ENCODE results near the gene KBTBD4. TPM values are rescaled to one million over a fixed set of nuclear protein-coding genes. Genes with fewer than 3 reads are reported as not detected.
A peak's percentile ranks its signal among the peaks of the same experiment; 100 is the strongest.

KBTBD4 gene
- total RNA-seq, result 10 to 100 TPM in 1 of 2 donors, 1 to 10 TPM in 1; 9.5 to 12.3 TPM
- long read RNA-seq, donor 1, transcript KBTBD4-202 (4 exons, 2,372 nt), result major isoform, 13 of 17 reads
- long read RNA-seq, donor 1, partial matches to known transcripts, result 0 of 17 reads
- long read RNA-seq, donor 1, other reads (novel, unspliced or antisense), result 3 of 17 reads
- long read RNA-seq, donor 2, transcript KBTBD4-209 (3 exons, 3,079 nt), result minor isoform, 7 of 72 reads
- long read RNA-seq, donor 2, transcript KBTBD4-202 (4 exons, 2,372 nt), result major isoform, 59 of 72 reads
- long read RNA-seq, donor 2, partial matches to known transcripts, result 0 of 72 reads
- long read RNA-seq, donor 2, other reads (novel, unspliced or antisense), result 6 of 72 reads

DNA sequence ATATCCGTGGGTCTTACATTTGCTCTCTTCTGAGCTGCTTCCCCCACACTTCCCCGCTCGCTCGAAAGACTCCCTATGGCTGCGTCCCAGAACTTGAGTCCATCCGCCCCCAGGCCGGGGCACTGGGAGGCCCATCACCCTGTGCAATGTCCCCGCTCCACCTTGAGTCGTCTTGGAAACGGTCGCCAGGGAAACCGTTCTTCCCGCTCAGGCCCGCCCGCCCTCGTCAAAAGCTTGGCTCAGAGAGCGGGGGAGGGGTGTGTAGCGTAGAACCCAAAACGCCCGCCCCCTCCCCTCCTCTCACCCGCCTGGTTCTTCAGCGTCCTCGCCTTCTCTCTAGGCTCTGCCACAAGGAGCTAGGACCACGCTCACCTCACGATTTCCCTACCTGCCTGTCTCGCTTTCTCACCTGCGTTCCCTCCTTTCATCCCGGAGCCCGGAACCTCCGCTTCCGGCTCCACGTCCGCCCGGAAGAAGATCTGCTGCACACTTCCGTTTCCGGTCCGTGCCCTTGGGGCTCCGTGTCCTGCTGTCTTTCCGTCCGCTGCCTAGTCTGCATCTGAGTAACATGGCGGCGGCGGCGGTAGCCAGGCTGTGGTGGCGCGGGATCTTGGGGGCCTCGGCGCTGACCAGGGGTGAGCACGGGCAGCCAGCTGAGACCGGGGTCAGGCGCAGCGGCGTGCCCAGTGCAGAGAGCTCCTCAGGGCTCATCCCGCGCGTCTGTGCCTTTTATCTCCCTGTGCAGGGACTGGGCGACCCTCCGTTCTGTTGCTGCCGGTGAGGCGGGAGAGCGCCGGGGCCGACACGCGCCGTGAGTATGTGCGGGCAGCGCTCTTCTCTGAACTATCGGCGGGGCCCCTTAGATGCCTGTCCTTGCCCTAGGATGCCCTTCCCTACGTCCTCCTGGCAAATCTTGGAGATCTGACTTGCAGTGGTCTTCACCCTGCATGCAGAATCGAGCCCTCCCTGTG lies at the start of gene KBTBD4, which contains the start of gene NDUFS3:
KBTBD4 (minus strand) TSS at position 447 of the 971 bp plus-strand sequence; CDS start at position 428, 19 bp downstream.
NDUFS3 (plus strand) TSS at position 551 of the 971 bp plus-strand sequence; CDS start at position 569, 18 bp downstream.
- intact Hi-C loops (cut with DNase I), result no loop called here

GRCh38 chr11:47628026-47628425 lies 49.3 kb upstream of the KBTBD4 start:
- intact Hi-C loops (cut with DNase I), result no loop called here
- DNase-seq (ENCODE audit: low spot score), result no peak

More for the DNA sequence above, at the start of gene KBTBD4, which contains the start of gene NDUFS3:
- peak; percentile 96 for DNase-seq (ENCODE audit: low spot score)

DNA sequence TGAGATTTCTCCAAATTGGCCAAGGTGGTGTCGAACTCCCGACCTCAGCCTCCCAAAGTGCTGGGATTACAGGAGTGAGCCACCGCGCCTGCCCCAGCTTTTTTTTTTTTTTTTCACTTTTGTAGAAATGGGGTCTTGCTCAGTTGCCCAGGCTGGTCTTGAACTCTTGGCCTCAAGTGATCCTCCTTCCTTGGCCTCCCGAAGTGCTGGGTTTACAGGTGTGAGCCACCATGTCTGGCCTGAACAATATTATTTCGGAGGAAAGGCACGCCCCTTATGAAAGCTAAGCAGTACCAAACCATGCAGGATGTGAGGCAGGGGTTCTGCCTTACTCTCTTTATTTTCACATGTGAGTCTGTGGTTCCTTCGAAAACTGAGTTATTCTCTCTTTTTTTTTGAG lies 47.5 kb upstream of the KBTBD4 start:
- DNase-seq (ENCODE audit: low spot score), result no peak
- intact Hi-C loops (cut with DNase I), result no loop called here

- no peak for DNase-seq (ENCODE audit: low spot score)
Observed at GRCh38 chr11:47620836-47621378, 42.1 kb upstream of the KBTBD4 start.

GRCh38 chr11:47617417-47617809 lies 38.6 kb upstream of the KBTBD4 start:
- no peak for DNase-seq (ENCODE audit: low spot score)
- intact Hi-C loops (cut with DNase I), result no loop called here

More at GRCh38 chr11:47620836-47621378, 42.1 kb upstream of the KBTBD4 start:
- intact Hi-C loops (cut with DNase I), result no loop called here

GRCh38 chr11:47616726-47617416 lies 38.1 kb upstream of the KBTBD4 start:
- DNase-seq (ENCODE audit: low spot score), result no peak
- intact Hi-C loops (cut with DNase I), result no loop called here

GRCh38 chr11:47615249-47615648 lies 36.5 kb upstream of the KBTBD4 start:
- DNase-seq (ENCODE audit: low spot score), result no peak
- intact Hi-C loops (cut with DNase I), result no loop called here

DNA sequence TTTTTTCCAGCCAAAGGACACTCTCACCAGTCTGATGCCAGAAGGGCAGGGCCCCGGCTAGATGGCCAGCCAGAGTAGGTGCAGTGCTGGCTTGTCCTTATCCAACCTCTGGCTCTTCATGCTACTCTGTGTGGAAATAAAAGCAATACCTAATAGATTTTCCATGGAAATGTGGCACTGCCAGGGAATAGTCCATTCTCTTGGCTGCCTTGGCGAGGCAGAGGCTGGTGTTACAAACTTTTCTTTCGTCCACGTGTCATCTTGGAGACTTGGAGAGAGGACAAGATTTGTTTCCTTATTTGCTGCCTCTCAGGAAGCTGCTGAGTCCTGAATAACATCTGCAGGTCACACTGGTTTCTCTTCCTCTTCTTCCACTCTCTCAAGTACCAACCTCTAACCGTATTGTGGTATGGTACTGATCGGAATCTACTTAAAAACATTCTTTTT lies 32.6 kb upstream of the KBTBD4 start:
- DNase-seq (ENCODE audit: low spot score), result peak; percentile 53
- intact Hi-C loops (cut with DNase I), result no loop called here

DNA sequence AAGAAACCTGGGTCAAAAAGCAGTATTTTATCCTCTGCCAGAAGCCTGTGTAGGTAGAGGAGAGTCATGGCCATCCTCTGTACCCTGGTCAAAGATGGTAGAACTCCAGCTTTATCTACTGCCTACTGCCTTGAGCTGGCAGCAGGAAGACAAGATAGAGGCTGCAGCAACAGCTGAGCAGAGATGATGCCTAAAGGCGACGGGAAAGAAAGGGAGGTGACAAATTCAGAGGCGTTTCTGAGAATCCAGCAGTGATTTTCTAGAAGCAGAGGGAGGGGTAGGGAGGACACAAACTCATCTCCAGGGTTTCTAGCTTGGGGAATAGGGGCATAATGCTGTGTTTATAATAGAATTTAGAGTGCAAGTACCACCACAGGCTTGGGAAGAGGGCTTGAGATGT lies 30.9 kb upstream of the KBTBD4 start:
- DNase-seq (ENCODE audit: low spot score), result no peak
- intact Hi-C loops (cut with DNase I), result no loop called here

GRCh38 chr11:47607380-47607779 lies 28.6 kb upstream of the KBTBD4 start:
- intact Hi-C loops (cut with DNase I), result no loop called here
- DNase-seq (ENCODE audit: low spot score), result peak; percentile 87

DNA sequence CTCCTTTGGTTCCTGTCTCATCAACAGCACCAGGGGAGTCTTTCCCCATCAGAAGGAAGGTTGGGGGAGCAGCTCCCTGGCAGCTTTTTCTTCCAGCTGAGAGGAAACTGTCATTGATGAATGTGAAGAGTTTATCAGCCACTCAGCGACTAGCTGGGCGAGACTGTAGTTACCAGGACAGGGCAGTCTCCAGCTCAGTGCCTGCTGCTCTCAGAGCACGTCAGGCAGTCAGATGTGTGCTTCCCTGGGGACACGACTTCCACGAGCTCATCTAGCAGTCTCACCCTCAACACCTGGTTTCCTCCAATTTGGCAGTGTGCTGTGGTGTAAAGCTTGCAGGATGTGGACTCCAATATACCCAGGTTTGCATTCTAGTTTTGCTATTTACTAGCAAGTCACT lies 28.0 kb upstream of the KBTBD4 start:
- DNase-seq (ENCODE audit: low spot score), result no peak
- intact Hi-C loops (cut with DNase I), result no loop called here

DNA sequence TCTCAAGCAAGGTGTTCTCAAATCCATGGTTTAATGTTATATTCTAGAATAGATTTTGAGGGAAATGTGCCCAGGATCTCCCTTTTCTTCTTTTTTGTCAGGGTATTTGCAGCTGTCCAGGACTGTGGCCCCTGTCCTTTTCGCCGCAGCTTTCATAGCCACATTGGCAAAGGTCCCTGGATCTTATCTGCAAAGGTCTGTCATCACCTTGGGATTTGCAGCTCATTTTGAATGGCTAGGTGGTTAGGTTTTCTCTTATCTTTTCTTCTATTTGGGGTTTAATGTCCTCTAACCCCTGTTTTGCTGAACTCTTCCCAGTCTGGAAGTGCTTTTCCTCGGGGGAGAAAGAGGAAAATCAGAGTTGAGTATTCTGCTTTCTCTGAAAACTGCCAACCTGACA lies 27.2 kb upstream of the KBTBD4 start:
- DNase-seq (ENCODE audit: low spot score), result no peak

GRCh38 chr11:47603295-47603694 lies 24.5 kb upstream of the KBTBD4 start:
- no peak for DNase-seq (ENCODE audit: low spot score)
- intact Hi-C loops (cut with DNase I), result no loop called here

More for the DNA sequence above, 27.2 kb upstream of the KBTBD4 start:
- intact Hi-C loops (cut with DNase I), result no loop called here

DNA sequence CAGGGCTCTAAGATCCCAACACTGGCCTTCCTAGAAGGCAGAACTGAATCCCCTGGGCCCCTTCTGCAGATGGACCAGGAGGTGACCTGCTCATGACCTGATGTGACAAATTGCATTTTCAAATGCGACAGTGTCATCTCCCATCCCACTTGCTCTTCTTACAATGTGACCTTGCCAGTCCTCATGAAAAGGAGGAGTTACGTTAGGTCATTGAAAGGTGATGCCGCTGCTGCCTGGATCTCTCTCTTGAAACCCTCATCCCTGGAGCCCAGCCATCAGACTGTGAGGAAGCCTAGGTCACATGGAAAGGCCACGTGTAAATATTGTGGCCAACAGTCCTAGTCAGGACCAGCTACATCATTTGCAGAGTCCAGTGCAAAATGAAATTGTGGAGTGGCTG lies 21.1 kb upstream of the KBTBD4 start:
- no peak for DNase-seq (ENCODE audit: low spot score)

DNA sequence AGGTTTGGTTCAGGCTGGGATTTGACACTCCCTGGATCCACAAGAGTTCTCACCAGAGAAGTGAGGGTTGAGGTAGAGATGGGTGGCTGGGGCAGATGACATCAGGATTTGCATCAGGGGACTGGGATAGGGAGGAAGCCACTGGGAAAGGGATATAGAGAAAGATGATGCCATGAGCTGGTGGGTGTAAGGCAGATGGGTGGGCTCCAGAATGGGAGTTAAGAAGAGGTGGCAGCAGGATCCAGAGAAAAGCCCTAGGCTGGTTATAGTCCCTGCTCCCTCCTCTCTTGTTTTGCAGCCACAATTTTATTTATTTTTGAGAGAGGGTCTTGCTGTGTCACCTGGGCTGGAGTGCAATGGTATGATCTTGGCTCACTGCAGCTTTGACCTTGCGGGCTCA lies 17.2 kb upstream of the KBTBD4 start:
- no peak for DNase-seq (ENCODE audit: low spot score)
- intact Hi-C loops (cut with DNase I), result no loop called here

More for the DNA sequence above, 21.1 kb upstream of the KBTBD4 start:
- intact Hi-C loops (cut with DNase I), result no loop called here

DNA sequence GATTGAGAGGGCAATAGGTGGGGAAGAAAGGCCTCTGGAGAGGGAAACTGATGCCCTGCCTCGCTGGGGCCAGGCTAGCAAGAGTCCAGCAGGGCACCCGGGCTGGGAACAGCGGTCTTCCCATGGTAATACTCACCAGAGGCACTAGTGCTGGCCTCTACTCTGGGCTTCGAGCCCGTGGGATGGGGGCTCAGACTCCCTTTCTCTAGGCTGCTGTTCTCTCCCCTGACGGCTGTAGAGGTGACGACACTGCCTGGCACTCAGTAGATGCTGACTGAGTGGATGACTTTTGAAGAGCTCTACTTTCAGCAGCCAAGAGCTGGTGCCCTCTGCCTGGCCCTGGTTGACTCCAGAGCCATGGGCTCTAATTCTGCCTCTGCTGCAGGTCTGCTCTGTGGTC lies 16.3 kb upstream of the KBTBD4 start:
- intact Hi-C loops (cut with DNase I), result no loop called here
- DNase-seq (ENCODE audit: low spot score), result no peak

DNA sequence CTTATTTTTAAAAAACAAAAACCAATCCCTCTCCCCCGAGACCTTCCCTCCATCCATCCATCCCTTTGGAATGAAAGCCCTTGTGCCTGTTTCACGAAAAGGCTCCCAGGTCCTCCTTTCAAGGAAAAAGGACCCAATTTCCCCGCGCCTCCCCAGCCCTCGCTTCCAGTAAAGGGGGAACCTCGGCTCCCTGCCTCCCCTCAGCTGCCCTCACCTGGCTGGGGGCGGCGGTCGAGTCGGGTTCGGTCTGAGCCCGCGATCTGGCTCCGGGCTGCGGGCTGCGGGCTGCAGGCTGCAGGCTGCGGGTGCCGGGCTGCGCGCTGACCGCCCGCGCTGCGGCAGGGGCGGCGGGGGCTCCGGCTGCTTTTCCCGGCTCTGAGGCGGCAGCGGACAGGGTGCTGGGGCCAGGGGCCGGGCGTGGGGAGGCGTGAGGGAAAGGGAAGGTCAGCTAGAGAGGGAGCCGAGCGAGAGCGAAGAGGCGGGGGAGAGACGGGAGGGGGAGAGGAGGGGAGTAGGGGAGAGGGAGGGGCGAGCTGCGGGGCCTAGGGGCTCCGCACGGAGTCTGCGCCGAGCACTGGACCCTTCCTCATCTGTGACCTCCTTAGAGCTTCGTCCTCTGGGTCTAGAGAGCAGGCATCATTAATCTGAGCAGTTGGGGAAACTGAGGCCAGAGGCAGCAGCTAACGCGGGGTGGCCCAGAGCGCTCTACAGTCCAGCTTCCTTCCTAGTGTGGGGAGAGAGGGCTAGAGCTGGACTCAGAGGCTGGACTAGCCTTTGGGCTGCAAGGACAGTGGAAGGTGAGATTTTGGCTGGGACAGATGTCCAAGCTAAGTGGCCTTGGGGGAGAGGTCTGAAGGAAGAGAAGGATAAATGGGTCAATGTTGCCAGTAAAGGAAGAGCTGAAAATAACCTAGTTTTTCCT lies 15.4 kb upstream of the KBTBD4 start, which contains the start of gene C1QTNF4:
C1QTNF4 (minus strand) TSS at position 478 of the 922 bp plus-strand sequence. CDS start 3,601 bp downstream, outside the sequence.
- intact Hi-C loops (cut with DNase I), result no loop called here
- DNase-seq (ENCODE audit: low spot score), result no peak

DNA sequence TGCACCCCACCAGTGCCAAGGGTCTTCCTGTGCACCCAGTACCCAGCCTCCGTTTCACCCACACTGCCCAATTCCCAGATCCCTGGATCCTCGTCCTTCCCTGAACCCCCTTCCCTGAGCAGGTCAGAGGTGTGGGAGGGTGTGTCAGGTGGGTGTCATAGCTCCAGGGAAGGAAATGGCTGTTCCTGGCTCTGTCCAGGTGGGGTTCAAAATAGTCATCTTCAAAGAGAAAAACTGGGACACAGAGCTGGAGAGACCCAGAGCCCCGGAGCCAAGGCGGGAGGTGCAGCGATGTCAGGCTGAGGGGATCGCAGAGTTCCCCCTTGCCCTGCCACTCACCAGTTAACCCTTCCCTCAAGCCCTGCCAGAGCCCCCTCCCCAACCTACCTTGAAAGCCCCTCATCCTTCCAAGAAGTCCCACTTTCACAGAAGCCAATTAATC lies 14.7 kb upstream of the KBTBD4 start:
- no peak for DNase-seq (ENCODE audit: low spot score)
- intact Hi-C loops (cut with DNase I), result no loop called here
